ENCODE results near the gene MGAT1. TPM values are rescaled to one million over a fixed set of nuclear protein-coding genes. Genes with fewer than 3 reads are reported as not detected.

Gene MGAT1
- total RNA-seq: 100 to 1,000 TPM; 101 to 115 TPM

- Histone ChIP-seq H3K4me3 (peak within 1 kb of the TSS; percentile 98), H3K27ac (peak within 1 kb of the TSS; percentile 99), H3K9me3 (no peaks in the 10 kb centered on the region), H3K4me1 (peaks cover 26% of the 10 kb centered on the region), H3K36me3 (no peaks in the 10 kb centered on the region), H3K9ac (ENCODE audit: low read depth in 2 of 2, low read length in 2 of 2) (peak within 1 kb of the TSS; percentile 72 to 98), H3K27me3 (no peaks in the 10 kb centered on the region)
- TF ChIP-seq, protein P1, sequence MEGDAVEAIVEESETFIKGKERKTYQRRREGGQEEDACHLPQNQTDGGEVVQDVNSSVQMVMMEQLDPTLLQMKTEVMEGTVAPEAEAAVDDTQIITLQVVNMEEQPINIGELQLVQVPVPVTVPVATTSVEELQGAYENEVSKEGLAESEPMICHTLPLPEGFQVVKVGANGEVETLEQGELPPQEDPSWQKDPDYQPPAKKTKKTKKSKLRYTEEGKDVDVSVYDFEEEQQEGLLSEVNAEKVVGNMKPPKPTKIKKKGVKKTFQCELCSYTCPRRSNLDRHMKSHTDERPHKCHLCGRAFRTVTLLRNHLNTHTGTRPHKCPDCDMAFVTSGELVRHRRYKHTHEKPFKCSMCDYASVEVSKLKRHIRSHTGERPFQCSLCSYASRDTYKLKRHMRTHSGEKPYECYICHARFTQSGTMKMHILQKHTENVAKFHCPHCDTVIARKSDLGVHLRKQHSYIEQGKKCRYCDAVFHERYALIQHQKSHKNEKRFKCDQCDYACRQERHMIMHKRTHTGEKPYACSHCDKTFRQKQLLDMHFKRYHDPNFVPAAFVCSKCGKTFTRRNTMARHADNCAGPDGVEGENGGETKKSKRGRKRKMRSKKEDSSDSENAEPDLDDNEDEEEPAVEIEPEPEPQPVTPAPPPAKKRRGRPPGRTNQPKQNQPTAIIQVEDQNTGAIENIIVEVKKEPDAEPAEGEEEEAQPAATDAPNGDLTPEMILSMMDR (IDR thresholded peaks at IDR 0.05): no peak
- DNase-seq: peak; percentile 90
- intact Hi-C loops (cut with DNase I): no loop called here
These were observed at the start of gene MGAT1 for GRCh38 chr5:180802325-180803180. TSS of gene MGAT1 (minus strand) at chr5:180802806. CDS start at chr5:180792971, 9,835 bp downstream.

DNA sequence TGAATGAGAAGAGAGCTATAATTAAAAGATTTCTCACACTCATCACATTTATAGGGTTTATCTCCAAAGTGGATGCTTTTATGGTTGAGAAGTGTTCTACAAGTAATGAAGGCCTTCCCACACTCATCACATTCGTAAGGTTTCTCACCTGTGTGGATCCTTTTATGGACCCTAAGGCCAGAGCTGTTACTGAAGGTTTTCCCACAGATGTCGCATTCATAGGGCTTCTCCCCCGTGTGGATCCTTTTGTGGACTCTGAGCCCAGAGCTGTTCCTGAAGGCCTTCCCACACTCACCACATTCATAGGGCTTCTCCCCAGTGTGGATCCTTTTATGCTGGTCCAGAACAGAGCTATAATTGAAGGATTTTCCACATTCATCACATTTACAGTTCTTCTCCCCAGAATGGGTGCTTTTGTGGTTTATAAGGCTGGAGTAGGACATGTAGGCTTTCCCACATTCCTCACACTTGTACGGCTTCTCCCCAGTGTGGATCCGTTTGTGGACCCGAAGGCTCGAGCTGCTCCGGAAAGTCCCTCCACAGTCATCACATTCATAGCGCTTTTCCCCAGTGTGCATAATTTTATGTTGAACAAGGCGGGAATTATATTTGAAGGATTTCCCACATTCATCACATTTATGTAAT, 48.0 kb upstream of the MGAT1 start:
- DNase-seq: no peak
- Histone ChIP-seq H3K27me3 (no peaks in the 10 kb centered on the region), H3K4me3 (no peak overlapping the region), H3K9ac (ENCODE audit: low read depth in 2 of 2, low read length in 2 of 2) (no peak overlapping the region), H3K27ac (no peak overlapping the region), H3K9me3 (no peaks in the 10 kb centered on the region), H3K4me1 (no peaks in the 10 kb centered on the region), H3K36me3 (peaks cover 20% of the 10 kb centered on the region)
- intact Hi-C loops (cut with DNase I): no loop called here
- TF ChIP-seq, protein P1 (IDR thresholded peaks at IDR 0.05): no peak

GRCh38 chr5:180849827-180850226, 47.2 kb upstream of the MGAT1 start:
- Histone ChIP-seq H3K4me3 (no peak overlapping the region), H3K27ac (no peak overlapping the region), H3K36me3 (peaks cover 20% of the 10 kb centered on the region), H3K9ac (ENCODE audit: low read depth in 2 of 2, low read length in 2 of 2) (no peak overlapping the region), H3K9me3 (no peaks in the 10 kb centered on the region), H3K27me3 (no peaks in the 10 kb centered on the region), H3K4me1 (no peaks in the 10 kb centered on the region)
- no peak for DNase-seq
- TF ChIP-seq, protein P1 (IDR thresholded peaks at IDR 0.05): no peak
- intact Hi-C loops (cut with DNase I): no loop called here

DNA sequence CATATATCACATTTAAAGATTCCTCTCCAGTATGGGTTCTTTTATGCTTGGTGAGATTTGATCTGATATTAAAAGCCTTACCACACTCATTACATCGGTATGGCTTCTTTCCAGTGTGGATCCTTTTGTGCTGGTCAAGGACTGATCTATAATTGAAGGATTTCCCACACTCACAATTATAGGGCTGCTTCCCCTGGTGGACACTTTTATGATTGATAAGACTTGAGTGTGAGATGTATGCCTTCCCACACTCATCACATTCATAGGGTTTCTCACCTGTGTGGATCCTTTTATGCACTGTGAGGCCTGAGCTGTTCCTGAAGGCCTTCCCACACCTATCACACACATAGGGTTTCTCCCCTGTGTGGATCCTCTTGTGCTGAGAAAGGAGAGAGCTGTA, 46.3 kb upstream of the MGAT1 start:
- TF ChIP-seq, protein P1 (IDR thresholded peaks at IDR 0.05): no peak
- DNase-seq: no peak
- Histone ChIP-seq H3K27me3 (no peaks in the 10 kb centered on the region), H3K27ac (no peak overlapping the region), H3K9ac (ENCODE audit: low read depth in 2 of 2, low read length in 2 of 2) (no peak overlapping the region), H3K4me3 (no peak overlapping the region), H3K36me3 (peaks cover 20% of the 10 kb centered on the region), H3K4me1 (no peaks in the 10 kb centered on the region), H3K9me3 (no peaks in the 10 kb centered on the region)
- intact Hi-C loops (cut with DNase I): no loop called here

- no peaks in the 10 kb centered on the region for H3K27me3 ChIP-seq
- no peak overlapping the region for H3K9ac ChIP-seq (ENCODE audit: low read depth in 2 of 2, low read length in 2 of 2)
- no peaks in the 10 kb centered on the region for H3K4me1 ChIP-seq
- H3K27ac ChIP-seq: no peak overlapping the region
- peaks cover 20% of the 10 kb centered on the region for H3K36me3 ChIP-seq
- DNase-seq: no peak
- no peaks in the 10 kb centered on the region for H3K9me3 ChIP-seq
- no peak overlapping the region for H3K4me3 ChIP-seq
- TF ChIP-seq, protein P1 (IDR thresholded peaks at IDR 0.05): no peak
- intact Hi-C loops (cut with DNase I): no loop called here
These were observed 45.7 kb upstream of the MGAT1 start for GRCh38 chr5:180848265-180848664.
